Esophagus muscularis mucosa (tissue), 3 donors: ENCODE data around the gene LCP2.

Experiments
- CTCF ChIP-seq, 3 experiments: fragments of 200-600 bp in 2 of 3; fragments of 450-650 bp in 1 of 3; sonication (generic) in 2 of 3; IDR thresholded peaks; one replicate each; pipeline ENCODE4 v1.5.1; 2017 to 2019; ENCODE audit warnings: antibody characterized with exemption in 3 of 3, mild to moderate bottlenecking in 2 of 3, moderate library complexity in 1 of 3
- POLR2A ChIP-seq: fragments of 450-650 bp; IDR thresholded peaks from one replicate; pipeline ENCODE4 v1.6.1; 2017; ENCODE audit warnings: antibody characterized with exemption, moderate library complexity, mild to moderate bottlenecking, low read depth
- POLR2AphosphoS5 ChIP-seq, 2 donors: sonication (generic); formaldehyde crosslinking; IDR thresholded peaks; one replicate each; pipeline ENCODE4 v1.6.1; 2017; ENCODE audit warnings: antibody characterized with exemption in 2 of 2

GRCh38 chr5:170305646-170306025 is 8.1 kb upstream of the LCP2 start:
- TF ChIP-seq POLR2A: no peak
- TF ChIP-seq CTCF (IDR thresholded peaks at IDR 0.05): no peak
- no peak for TF ChIP-seq POLR2AphosphoS5 (IDR thresholded peaks at IDR 0.05)
